Erythroblast (primary cell): ENCODE measurements around the gene GRK4.

Experiments used
- GATA1 ChIP-seq: IDR thresholded peaks from 2 replicates; pipeline ENCODE4 v1.6.1; 2011; ENCODE audit warnings: low read depth, mild to moderate bottlenecking, control low read depth, low read length, moderate library complexity
- POLR2A ChIP-seq: IDR thresholded peaks from 2 replicates; pipeline ENCODE4 v1.6.1; 2011; ENCODE audit warnings: mild to moderate bottlenecking, low read length

GRCh38 chr4:2948895-2949781 lies 14.2 kb upstream of the GRK4 start:
- TF ChIP-seq POLR2A (no peak), GATA1 (no peak)
